H1 (cell line): Measurements from ENCODE around the gene ATL3. TPM values are rescaled to one million over a fixed set of nuclear protein-coding genes. Genes with fewer than 3 reads are reported as not detected.

ENCODE experiments used
- CTCF ChIA-PET: fragments of 300-600 bp; sonication (Branson Sonifier 250); formaldehyde crosslinking; loops from one replicate; lab custom pipeline; 2021; ENCODE audit not compliant: partially characterized antibody; lab: Charles Lee
- POLR2A ChIA-PET: fragments of 300-600 bp; sonication (Branson Sonifier 250); formaldehyde crosslinking; loops from one replicate; lab custom pipeline; 2021; ENCODE audit warnings: inconsistent platforms; ENCODE audit not compliant: partially characterized antibody; lab: Charles Lee
- DNase-seq, 2 experiments: peaks; one replicate each; pipeline versions ENCODE4 v3.0.0 to v3.0.0-alpha.2; 2010 to 2022; ENCODE audit warnings: low spot score in 2 of 2, low read depth in 1 of 2, mixed read lengths in 1 of 2
- FAIRE-seq: peaks from 2 replicates; lab custom pipeline; 2011; peaks lifted over from hg19 to GRCh38; lab: Jason Lieb, UNC
- H2AFZ ChIP-seq: 2 replicates; pipeline ENCODE4 v1.8.1; 2012; ENCODE audit warnings: low read length, inconsistent platforms
- H2AK5ac ChIP-seq: 2 replicates; pipeline ENCODE4 v1.6.1; 2013; ENCODE audit warnings: low read depth, low read length
- H2BK120ac ChIP-seq: replicated peaks from 2 replicates; pipeline ENCODE3; 2013; ENCODE audit warnings: low read depth, low read length, inconsistent platforms
- H2BK12ac ChIP-seq: 2 replicates; pipeline ENCODE4 v1.6.1; 2013; ENCODE audit warnings: low read depth, low read length
- H2BK15ac ChIP-seq: 2 replicates; pipeline ENCODE4 v1.6.1; 2013; ENCODE audit warnings: low read length
- H2BK20ac ChIP-seq: 2 replicates; pipeline ENCODE4 v1.6.1; 2013; ENCODE audit warnings: low read length
- H2BK5ac ChIP-seq: 2 replicates; pipeline ENCODE4 v1.6.1; 2013; ENCODE audit warnings: low read depth, low read length
- H3K14ac ChIP-seq: 2 replicates; pipeline ENCODE4 v1.6.1; 2013; ENCODE audit warnings: inconsistent platforms; ENCODE audit not compliant: insufficient read length
- H3K18ac ChIP-seq: 2 replicates; pipeline ENCODE4 v1.6.1; 2013; ENCODE audit warnings: low read length; ENCODE audit errors: extremely low read depth
- H3K23ac ChIP-seq: 2 replicates; pipeline ENCODE4 v1.6.1; 2013; ENCODE audit warnings: inconsistent platforms; ENCODE audit not compliant: insufficient read length
- H3K23me2 ChIP-seq: 2 replicates; pipeline ENCODE4 v1.6.1; 2013; ENCODE audit warnings: low read depth, low read length
- H3K27ac ChIP-seq: 2 replicates; pipeline ENCODE4 v1.6.1; 2011; ENCODE audit warnings: low read depth, low read length, inconsistent platforms
- H3K27me3 ChIP-seq, 4 experiments: replicated peaks in 1 of 4; 1 replicate in 1 of 4; 2 replicates in 3 of 4; pipeline versions ENCODE4 v1.6.1 to v1.8.1; 2011 to 2013; ENCODE audit warnings: low read length in 3 of 4, mild to moderate bottlenecking in 3 of 4, inconsistent platforms in 2 of 4, mixed read lengths in 2 of 4, moderate library complexity in 1 of 4; ENCODE audit not compliant: control insufficient read depth in 3 of 4, insufficient read depth in 3 of 4; ENCODE audit errors: extremely low read depth in 1 of 4
- H3K36me3 ChIP-seq, 4 experiments: 2 replicates each; pipeline versions ENCODE4 v1.6.1 to v1.8.1; 2011 to 2013; ENCODE audit warnings: mild to moderate bottlenecking in 4 of 4, low read length in 3 of 4, moderate library complexity in 2 of 4, control low read depth in 1 of 4, inconsistent platforms in 1 of 4; ENCODE audit not compliant: insufficient read depth in 4 of 4, control insufficient read depth in 2 of 4
- H3K4ac ChIP-seq: replicated peaks from 2 replicates; pipeline ENCODE3; 2013; ENCODE audit warnings: low read length, low read depth, mixed read lengths, inconsistent platforms; ENCODE audit not compliant: insufficient read length
- H3K4me1 ChIP-seq, 4 experiments: replicated peaks in 1 of 4; 1 replicate in 1 of 4; 2 replicates in 3 of 4; pipeline versions ENCODE4 v1.6.1 to v1.8.1; 2011 to 2013; ENCODE audit warnings: low read length in 3 of 4, inconsistent platforms in 2 of 4, mixed read lengths in 1 of 4; ENCODE audit not compliant: insufficient read depth in 4 of 4, control insufficient read depth in 3 of 4
- H3K4me2 ChIP-seq, 2 experiments: 2 replicates each; pipeline versions ENCODE4 v1.6.1 to v1.8.1; 2011 to 2013; ENCODE audit warnings: low read depth in 2 of 2, low read length in 2 of 2, control low read depth in 1 of 2, inconsistent platforms in 1 of 2, mild to moderate bottlenecking in 1 of 2; ENCODE audit not compliant: insufficient read depth in 1 of 2
- H3K4me3 ChIP-seq, 4 experiments: fragments of 200-600, 300-600 bp in 1 of 4; sonication (generic), shearing (Covaris generic), sonication (Bioruptor Twin) in 1 of 4; 2 replicates each; pipeline versions ENCODE4 v1.5.1 to v1.8.1; 2011 to 2016; ENCODE audit warnings: low read length in 4 of 4, low read depth in 3 of 4, control low read depth in 2 of 4, inconsistent platforms in 2 of 4, mild to moderate bottlenecking in 2 of 4, mixed read lengths in 1 of 4, moderate library complexity in 1 of 4; ENCODE audit not compliant: insufficient read depth in 2 of 4; ENCODE audit errors: extremely low read depth in 1 of 4
- H3K56ac ChIP-seq: replicated peaks from 2 replicates; pipeline ENCODE3; 2013; ENCODE audit warnings: low read depth, mild to moderate bottlenecking, mixed read lengths, low read length, inconsistent platforms; ENCODE audit not compliant: insufficient read length
- H3K79me1 ChIP-seq: 2 replicates; pipeline ENCODE4 v1.6.1; 2013; ENCODE audit warnings: low read depth, low read length, control low read depth
- H3K79me2 ChIP-seq, 2 experiments: 2 replicates each; pipeline versions ENCODE4 v1.6.1 to v1.8.1; 2012 to 2013; ENCODE audit warnings: low read length in 2 of 2, mild to moderate bottlenecking in 2 of 2, inconsistent platforms in 1 of 2; ENCODE audit not compliant: insufficient read depth in 2 of 2, control insufficient read depth in 1 of 2
- H3K9ac ChIP-seq, 4 experiments: replicated peaks in 1 of 4; 1 replicate in 1 of 4; 2 replicates in 3 of 4; pipeline versions ENCODE4 v1.6.1 to v1.8.1; 2011 to 2013; ENCODE audit warnings: low read depth in 3 of 4, low read length in 3 of 4, control low read depth in 2 of 4, mild to moderate bottlenecking in 2 of 4, moderate library complexity in 2 of 4, inconsistent platforms in 1 of 4; ENCODE audit errors: extremely low read depth in 1 of 4
- H3K9me3 ChIP-seq, 2 experiments: 2 replicates each; pipeline versions ENCODE4 v1.6.1 to v1.8.1; 2012 to 2013; ENCODE audit warnings: mild to moderate bottlenecking in 2 of 2, moderate library complexity in 2 of 2, control low read depth in 1 of 2, inconsistent platforms in 1 of 2, low read depth in 1 of 2, low read length in 1 of 2, mixed read lengths in 1 of 2; ENCODE audit not compliant: insufficient read depth in 2 of 2
- H4K20me1 ChIP-seq, 2 experiments: replicated peaks in 1 of 2; 2 replicates each; pipeline versions ENCODE3 to v1.8.1; 2011 to 2013; ENCODE audit warnings: inconsistent platforms in 2 of 2, low read length in 2 of 2, mild to moderate bottlenecking in 1 of 2; ENCODE audit not compliant: insufficient read depth in 2 of 2, control insufficient read depth in 1 of 2
- H4K5ac ChIP-seq: 2 replicates; pipeline ENCODE4 v1.6.1; 2013; ENCODE audit warnings: low read length, low read depth, mixed read lengths, inconsistent platforms; ENCODE audit not compliant: insufficient read length
- H4K8ac ChIP-seq: 2 replicates; pipeline ENCODE4 v1.8.0; 2013; ENCODE audit warnings: mild to moderate bottlenecking, moderate library complexity, low read length, inconsistent platforms; ENCODE audit not compliant: insufficient read depth; ENCODE audit errors: extremely low read depth
- H4K91ac ChIP-seq: replicated peaks from 2 replicates; pipeline ENCODE3; 2013; ENCODE audit warnings: low read length, mixed read lengths, inconsistent platforms; ENCODE audit not compliant: insufficient read length
- CEBPB ChIP-seq: IDR thresholded peaks from 2 replicates; pipeline ENCODE4 v1.6.1; 2012; ENCODE audit warnings: low read depth, low read length
- POU5F1 ChIP-seq: IDR thresholded peaks from 2 replicates; pipeline ENCODE4 v1.6.1; 2011; ENCODE audit warnings: low read depth, mild to moderate bottlenecking, low read length, moderate library complexity
- SIN3A ChIP-seq, 2 experiments: IDR thresholded peaks in 1 of 2; conservative IDR thresholded peaks in 1 of 2; 2 replicates each; pipeline ENCODE4 v1.6.1; 2011 to 2012; ENCODE audit warnings: low read length in 2 of 2, improper control_type of control experiment in 1 of 2, low read depth in 1 of 2, mild to moderate bottlenecking in 1 of 2
- WGBS, 2 experiments: shearing (Covaris generic) in 1 of 2; methylation state at CpG; one replicate each; pipeline versions ENCODE4 v1.1.6 to v1.1.7; 2013 to 2015; ENCODE audit warnings: low lambda C conversion rate in 2 of 2, mixed read lengths in 2 of 2, inconsistent platforms in 1 of 2, low coverage in 1 of 2, missing lambda C conversion rate in 1 of 2; ENCODE audit not compliant: insufficient replicate concordance in 2 of 2, insufficient coverage in 1 of 2, insufficient read length in 1 of 2; ENCODE audit errors: extremely low coverage in 1 of 2, missing lambda C conversion rate in 1 of 2; 5-methylcytosine and 5-hydroxymethylcytosine counted together
- polyA plus RNA-seq, 7 experiments: library from polyadenylated mRNA; depleted of rRNA in 3 of 7; stranded (reverse) in 5 of 7; unstranded in 2 of 7; fragments of >200 nt in 5 of 7; fragments of 200-250 nt in 2 of 7; gene quantifications; 1 replicate in 5 of 7; 2 replicates in 1 of 7; 4 replicates in 1 of 7; pipeline versions ENCODE4 v1.2.1 to v1.2.3, GENCODE V29; 2011 to 2013; ENCODE audit warnings: missing spikeins in 2 of 7, mixed read lengths in 2 of 7
- total RNA-seq: library from RNA; stranded (reverse); fragmentation: NEBNext Ultra II Directional; extraction: Animal tissue kit (Norgen Biotek cat#: 25700); gene quantifications from 2 replicates; pipeline ENCODE4 v1.2.1, GENCODE V29; 2021

ATL3 gene
- total and polyA plus RNA-seq, 2 of the 8 experiments (the other 6 are each of a cell fraction or from before 2014, with no cell fraction given), result 7.8 to 24.5 TPM

- Histone ChIP-seq H3K18ac (peak overlapping the region; percentile 63; the same call in 1 of the 2 replicates), H3K27ac (0 out of 2 replicates have a peak overlapping the region, but pooled peaks have one; percentile 12), H4K20me1 (peaks cover 0 to 2% of the 10 kb centered on the region in 2 experiments), H4K5ac (no peak overlapping the region), H3K79me2 (peaks cover 9 to 42% of the 10 kb centered on the region in 2 experiments; a peak in 3 of 4 replicates), H2BK5ac (0 out of 2 replicates have a peak overlapping the region, but pooled peaks have one; percentile 37), H3K9me3 (no peaks in the 10 kb centered on the region), H2AFZ (peak overlapping the region; percentile 78), H2BK12ac (no peak overlapping the region; the same call in 1 of the 2 replicates), H3K23me2 (peaks cover 10% of the 10 kb centered on the region), H3K23ac (no peak overlapping the region), H4K8ac (no peak overlapping the region), H2BK15ac (peak overlapping the region; percentile 82; the same call in 1 of the 2 replicates), H4K91ac (no peak overlapping the region), H3K36me3 (no peaks in the 10 kb centered on the region; a peak in 1 of 8 replicates), H3K4me1 (peaks cover 0 to 10% (median 5%) of the 10 kb centered on the region in 4 experiments; a peak in 5 of 7 replicates), H3K4ac (no peak overlapping the region), H3K9ac (peak overlapping the region in 1 of 4 experiments; percentile 8; a peak in 2 of 7 replicates), H3K4me3 (peak overlapping the region; percentile 16 to 94 (median 58); a peak in 7 of 8 replicates), H3K79me1 (no peaks in the 10 kb centered on the region), H3K14ac (no peak overlapping the region), H3K4me2 (peak overlapping the region; percentile 72 to 89), H3K56ac (no peak overlapping the region), H3K27me3 (no peaks in the 10 kb centered on the region), H2BK20ac (no peak overlapping the region), H2BK120ac (no peak overlapping the region), H2AK5ac (no peak overlapping the region)
- POLR2A ChIA-PET, result interaction anchor here (0.9 to 4.6 kb wide), 8 partner anchors 9 to 81 kb away, joined by 3 to 58 read pairs (median 6); partner anchors contain the start of gene ATL3
- DNase-seq (no peak), FAIRE-seq (no peak)
- 21% methylated on average over 18 of the region's 18 CpGs; no CpG with 5 or more reads in 1 of the 2 experiments for WGBS, 2 experiments
- TF ChIP-seq POU5F1 (no peak), CEBPB (0 out of 2 replicates have a peak, but pooled peaks have one; percentile 13), SIN3A (conservative IDR thresholded peaks at IDR 0.05 in 1 of 2, IDR thresholded peaks at IDR 0.05 in 1 of 2; ENCODE audit: low read depth in 1 of 2, low read length in 2 of 2) (0 out of 4 replicates have a peak, but pooled peaks of 1 of the 2 experiments have one; percentile 12)
- CTCF ChIA-PET, result interaction anchor here (0.7 to 2.5 kb wide), 4 partner anchors 10 to 660 kb away, joined by 3 to 5 read pairs (median 4); partner anchors contain the start of gene ATL3
These were observed 9.7 kb upstream of the ATL3 start for GRCh38 chr11:63680834-63681320.
